Mammary epithelial cell (primary cell): ENCODE measurements around the gene CENPO.

Experiments
- EZH2 ChIP-seq: IDR thresholded peaks from 2 replicates; pipeline ENCODE4 v1.6.1; 2012; ENCODE audit warnings: low read length, inconsistent platforms, borderline replicate concordance
- TF ChIP-seq, protein P1 (sequence below), 2 donors: IDR thresholded peaks in 1 of 2; conservative IDR thresholded peaks in 1 of 2; 2 replicates each; pipeline ENCODE4 v1.5.1; 2011 to 2012; ENCODE audit warnings: inconsistent platforms in 2 of 2, low read length in 2 of 2, mild to moderate bottlenecking in 2 of 2, control low read depth in 1 of 2, low read depth in 1 of 2; ENCODE audit not compliant: insufficient read depth in 1 of 2; ENCODE audit errors: extremely low read depth in 1 of 2

DNA sequence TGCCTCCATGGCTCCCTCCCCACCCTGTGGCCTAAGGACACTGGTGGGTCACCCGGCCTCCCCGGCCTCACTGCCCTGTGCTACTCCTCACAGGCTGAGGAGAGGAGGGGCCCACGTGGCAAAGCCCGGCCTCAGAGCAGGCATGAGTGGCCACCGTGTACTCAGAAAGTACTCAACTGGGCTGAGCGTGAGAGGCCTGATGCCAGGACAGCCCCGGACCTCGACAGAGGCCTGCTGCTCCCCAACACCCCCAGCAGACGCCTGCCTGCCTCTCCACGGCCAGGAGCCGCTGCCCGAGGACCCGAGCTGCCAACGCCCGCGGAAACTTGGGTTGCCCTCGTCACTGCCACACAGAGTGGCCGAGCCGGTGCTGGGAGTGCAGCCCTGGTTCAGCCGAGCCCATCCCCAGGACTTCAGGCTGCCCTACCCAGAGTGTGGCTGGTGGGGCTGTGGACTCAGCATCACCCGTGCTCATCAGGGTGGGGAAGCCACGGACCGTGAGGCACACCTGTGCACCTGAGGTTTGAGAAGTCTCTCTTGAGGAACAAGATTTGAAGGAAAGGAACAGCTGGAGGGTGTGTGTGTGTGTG is 59.3 kb downstream of the CENPO start:
- TF ChIP-seq, protein P1, sequence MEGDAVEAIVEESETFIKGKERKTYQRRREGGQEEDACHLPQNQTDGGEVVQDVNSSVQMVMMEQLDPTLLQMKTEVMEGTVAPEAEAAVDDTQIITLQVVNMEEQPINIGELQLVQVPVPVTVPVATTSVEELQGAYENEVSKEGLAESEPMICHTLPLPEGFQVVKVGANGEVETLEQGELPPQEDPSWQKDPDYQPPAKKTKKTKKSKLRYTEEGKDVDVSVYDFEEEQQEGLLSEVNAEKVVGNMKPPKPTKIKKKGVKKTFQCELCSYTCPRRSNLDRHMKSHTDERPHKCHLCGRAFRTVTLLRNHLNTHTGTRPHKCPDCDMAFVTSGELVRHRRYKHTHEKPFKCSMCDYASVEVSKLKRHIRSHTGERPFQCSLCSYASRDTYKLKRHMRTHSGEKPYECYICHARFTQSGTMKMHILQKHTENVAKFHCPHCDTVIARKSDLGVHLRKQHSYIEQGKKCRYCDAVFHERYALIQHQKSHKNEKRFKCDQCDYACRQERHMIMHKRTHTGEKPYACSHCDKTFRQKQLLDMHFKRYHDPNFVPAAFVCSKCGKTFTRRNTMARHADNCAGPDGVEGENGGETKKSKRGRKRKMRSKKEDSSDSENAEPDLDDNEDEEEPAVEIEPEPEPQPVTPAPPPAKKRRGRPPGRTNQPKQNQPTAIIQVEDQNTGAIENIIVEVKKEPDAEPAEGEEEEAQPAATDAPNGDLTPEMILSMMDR (conservative IDR thresholded peaks at IDR 0.05 in 1 of 2, IDR thresholded peaks at IDR 0.05 in 1 of 2; ENCODE audit: extremely low read depth in 1 of 2, insufficient read depth in 1 of 2, low read depth in 1 of 2, low read length in 2 of 2), result no peak
- TF ChIP-seq EZH2, result no peak
